Anterior cingulate cortex (tissue), 58 donors: ENCODE results near the gene METTL1.
"Not testable (repeated sequence)": the region's sequence is repeated elsewhere in the genome, so short reads cannot be mapped to it uniquely, and the experiment has no call there.

ENCODE experiments used
- DNase-seq, 58 donors: peaks; one replicate each; lab custom pipeline; 2025; lab: John Stamatoyannopoulos, UW

METTL1 gene

DNA sequence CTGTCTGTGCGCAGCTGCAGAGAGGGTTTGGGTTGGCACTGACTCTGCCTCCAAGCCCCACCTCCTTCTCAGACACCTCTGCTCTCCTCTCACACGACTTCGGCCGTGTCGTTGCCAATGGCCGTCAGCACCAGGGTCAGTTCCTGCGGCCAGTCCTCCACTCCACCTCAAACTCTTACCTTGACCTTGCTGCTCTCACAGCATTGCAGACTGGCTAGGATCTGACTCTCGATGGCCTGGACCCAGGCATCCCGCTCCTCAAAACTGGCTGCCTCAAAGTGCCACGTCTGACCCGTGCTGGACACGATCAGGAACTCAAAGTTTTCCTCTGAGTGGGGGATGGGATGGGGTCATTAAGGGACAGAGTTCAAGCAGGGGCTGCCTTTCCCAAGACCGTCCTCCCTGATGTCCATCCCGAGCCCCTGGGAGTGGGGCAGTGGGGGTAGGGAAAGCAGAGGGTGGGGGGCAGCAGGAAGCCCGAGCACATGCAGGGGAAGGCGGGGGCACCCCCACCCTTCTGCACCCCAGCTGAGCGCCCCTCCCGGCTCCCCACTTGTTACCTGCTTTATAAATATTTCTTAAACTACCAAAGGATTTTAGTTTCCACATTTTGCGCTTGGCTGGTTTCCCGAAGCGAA is 44.0 kb downstream of the METTL1 start:
- DNase-seq = no peak

DNA sequence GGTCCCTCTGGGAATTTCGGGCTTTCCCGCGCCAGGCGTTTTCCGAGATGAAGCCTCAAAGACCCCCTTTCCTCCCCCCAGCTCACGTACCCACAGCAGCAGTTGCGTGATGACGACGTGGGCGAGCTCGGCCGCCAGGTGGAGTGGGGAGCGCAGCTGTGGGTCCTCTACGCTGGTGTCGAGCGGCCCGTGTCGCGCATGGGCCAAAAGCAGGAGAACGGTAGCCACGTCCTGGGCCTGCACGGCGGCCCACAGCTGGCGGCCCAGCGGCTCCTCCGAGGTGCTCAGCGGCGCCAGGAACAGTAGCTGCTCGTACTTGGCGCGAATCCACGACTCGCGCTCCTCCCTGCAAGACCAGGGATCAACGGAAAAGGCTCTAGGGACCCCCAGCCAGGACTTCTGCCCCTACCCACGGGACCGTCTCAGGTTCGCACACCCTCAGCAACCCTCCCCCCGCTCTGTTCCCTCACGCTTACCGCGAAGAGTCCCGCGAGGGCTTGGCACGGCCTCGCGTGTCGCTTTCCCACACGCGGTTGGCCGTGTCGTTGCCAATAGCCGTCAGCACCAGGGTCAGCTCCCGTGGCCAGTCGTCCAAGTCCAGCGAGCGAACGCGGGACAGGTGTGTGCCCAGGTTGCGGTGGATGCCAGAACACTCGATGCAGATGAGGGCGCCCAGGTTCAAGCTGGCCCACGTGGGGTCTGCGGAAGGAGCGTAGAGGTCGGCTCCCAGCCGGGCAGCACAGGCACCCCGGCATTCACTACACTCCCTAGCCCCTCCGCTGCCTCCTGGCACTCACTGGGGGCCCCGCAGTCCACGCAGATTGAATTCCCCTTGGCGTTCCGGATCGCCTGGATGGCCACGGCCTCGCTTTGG is 44.8 kb downstream of the METTL1 start:
- DNase-seq = peak in 3 of 58 donors; percentile 14 to 42 (median 25)

DNA sequence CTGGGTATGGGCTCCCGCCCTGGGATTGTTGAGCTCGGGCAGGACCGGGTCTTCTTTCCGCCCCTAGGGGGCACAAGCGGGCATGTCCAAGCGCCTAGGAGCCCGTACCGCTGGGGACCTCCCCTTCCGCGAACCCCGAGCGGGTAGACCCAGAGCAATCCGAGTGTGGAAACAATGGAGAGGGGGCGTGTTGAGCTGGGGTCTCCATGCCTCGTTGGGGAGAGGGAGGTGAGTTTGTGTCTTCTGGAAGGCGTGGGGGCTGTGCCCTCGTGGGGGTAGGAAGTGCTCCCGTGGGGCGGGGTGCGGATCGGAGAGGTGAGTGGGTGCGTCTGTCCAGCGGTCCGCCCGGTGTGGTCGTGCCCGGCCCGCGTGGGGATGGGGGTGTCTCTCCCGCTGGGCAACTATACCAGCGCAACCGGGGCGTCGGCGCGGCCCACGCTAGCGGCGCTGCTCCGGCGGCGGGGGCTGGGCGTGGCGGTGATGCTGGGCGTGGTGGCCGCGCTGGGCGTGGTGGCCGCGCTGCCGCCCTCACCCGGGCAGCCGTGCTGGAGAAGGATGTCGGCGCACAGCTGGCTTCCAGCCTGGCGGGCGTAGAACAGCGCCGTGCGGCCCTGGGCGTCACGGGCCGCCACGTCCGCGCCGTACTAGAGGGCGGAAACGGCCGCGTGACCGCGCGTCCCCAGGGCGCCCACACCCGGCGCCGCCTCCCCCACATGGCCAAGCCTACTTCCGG is 45.6 kb downstream of the METTL1 start:
- peak in 35 of 58 donors; percentile 19 to 63 (median 36) for DNase-seq

GRCh38 chr12:57725851-57726150 is 46.1 kb downstream of the METTL1 start:
- DNase-seq = no peak

DNA sequence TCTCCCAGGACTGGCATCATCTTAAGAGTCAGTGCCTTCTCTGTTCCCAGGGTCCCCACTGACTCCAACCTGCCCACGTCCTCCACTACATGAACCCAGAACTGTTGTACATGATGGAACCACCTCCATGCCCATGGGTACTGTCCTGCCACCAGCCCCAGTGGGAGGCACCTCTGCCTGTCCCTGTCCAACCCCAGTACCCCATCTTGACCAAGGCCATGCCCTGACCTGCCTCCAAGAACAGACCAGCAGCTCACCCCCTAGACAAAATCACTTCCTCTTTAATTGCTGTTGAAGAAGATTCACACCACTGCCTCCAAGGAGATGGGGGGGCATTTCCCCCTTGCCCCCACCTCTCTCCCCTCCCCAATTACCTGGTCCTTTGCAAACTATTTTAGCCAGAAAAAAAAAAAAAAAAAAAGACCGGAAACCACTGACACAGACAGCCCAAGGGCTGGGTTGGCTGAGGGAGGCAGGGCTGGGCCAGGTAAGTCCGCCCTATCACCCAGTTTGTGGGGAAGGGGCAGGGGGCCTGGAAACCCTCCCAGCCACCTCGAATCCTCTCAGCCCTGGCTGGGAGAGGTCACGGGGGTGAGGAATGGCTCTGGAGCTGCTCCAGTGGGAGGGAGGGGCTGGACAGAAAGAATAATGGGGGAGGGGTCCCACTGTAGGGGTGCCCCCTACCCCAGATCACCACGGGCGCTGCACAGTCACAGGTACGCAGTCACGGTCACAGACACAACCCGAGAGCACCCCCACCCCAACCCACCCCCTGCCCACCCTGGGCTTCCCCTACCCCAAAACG is 46.8 kb downstream of the METTL1 start:
- no peak for DNase-seq

GRCh38 chr12:57724003-57724935 is 47.6 kb downstream of the METTL1 start:
- DNase-seq = no peak

DNA sequence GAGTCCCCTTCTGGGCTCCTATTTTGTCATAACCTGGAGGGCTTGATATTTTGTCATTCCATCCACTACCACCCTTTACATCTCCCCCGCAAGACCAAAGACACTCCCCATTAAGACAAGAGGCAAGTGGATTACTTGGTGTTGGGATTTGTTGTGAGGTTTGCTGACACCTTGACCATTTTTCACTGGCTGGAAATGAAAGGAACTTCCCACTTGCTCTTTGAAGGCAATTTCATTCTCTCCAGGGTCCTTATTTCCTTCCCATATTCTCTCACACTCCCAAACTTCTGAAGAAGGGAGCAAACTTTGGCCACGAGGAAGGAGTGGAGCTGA is 48.3 kb downstream of the METTL1 start:
- DNase-seq = no peak

DNA sequence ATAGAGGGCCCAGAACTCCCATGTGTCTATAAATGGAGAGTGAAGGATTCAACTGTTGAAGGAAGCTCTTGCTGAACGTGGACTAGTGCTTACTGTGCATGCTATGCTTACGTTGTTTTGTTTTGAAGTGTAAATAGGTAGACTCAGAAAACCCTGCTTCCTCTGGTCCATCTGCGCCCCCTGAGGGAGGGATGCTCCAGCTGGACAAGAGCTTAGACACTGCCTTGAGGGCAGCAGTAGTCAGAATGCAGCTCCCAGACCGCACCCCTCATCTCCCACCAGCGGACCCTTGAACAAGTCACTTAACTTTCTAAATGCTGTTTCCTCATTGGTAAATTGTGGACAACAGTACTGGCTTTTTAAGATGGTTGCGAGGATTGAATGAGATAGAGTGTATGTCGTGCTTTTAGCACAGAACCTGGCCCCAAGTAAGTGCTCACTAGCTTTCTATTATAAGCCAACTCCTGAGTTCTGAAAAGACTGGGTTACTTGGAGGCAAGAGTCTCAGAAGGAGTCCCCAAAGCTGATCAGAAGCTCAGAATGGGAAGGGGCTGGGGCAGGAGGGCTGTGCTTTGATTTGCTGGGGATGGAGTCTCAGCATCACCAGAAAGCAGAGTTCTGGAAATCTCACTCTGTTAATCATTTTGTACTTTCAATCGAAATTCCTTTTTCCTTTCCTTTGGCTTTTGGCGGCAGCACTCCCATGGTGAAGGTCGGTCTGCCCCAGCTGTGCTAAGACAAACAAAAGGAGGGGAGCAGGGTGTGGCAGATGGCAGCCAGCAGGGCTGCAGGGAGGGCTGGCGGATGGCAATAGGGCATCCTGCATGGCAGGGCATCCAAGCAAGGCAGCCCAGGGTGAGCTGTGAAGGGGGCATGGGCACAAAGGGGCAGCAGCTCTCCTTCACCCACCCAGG is 48.9 kb downstream of the METTL1 start:
- no peak for DNase-seq

- DNase-seq = not testable (repeated sequence)
Observed at GRCh38 chr12:57721846-57722608, 49.9 kb downstream of the METTL1 start.

DNA sequence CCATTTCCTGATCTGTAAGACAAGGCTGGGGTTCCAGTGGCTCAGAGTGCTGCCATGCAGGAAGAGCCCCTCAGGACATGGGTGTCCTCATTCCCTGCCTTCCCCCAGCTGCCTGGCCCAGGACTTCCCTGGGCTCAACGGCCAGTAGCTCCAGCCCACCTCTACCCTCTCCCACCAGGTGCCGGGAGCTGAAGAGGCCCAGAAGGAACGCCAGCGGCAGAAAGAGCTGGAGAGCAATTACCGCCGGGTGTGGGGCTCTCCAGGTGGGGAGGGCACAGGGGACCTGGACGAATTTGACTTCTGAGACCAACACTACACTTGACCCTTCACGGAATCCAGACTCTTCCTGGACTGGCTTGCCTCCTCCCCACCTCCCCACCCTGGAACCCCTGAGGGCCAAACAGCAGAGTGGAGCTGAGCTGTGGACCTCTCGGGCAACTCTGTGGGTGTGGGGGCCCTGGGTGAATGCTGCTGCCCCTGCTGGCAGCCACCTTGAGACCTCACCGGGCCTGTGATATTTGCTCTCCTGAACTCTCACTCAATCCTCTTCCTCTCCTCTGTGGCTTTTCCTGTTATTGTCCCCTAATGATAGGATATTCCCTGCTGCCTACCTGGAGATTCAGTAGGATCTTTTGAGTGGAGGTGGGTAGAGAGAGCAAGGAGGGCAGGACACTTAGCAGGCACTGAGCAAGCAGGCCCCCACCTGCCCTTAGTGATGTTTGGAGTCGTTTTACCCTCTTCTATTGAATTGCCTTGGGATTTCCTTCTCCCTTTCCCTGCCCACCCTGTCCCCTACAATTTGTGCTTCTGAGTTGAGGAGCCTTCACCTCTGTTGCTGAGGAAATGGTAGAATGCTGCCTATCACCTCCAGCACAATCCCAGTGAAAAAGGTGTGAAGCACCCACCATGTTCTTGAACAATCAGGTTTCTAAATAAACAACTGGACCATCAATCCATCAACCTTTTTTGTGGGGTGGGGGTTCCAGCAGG is 51.0 kb downstream of the METTL1 start:
- DNase-seq = no peak

DNA sequence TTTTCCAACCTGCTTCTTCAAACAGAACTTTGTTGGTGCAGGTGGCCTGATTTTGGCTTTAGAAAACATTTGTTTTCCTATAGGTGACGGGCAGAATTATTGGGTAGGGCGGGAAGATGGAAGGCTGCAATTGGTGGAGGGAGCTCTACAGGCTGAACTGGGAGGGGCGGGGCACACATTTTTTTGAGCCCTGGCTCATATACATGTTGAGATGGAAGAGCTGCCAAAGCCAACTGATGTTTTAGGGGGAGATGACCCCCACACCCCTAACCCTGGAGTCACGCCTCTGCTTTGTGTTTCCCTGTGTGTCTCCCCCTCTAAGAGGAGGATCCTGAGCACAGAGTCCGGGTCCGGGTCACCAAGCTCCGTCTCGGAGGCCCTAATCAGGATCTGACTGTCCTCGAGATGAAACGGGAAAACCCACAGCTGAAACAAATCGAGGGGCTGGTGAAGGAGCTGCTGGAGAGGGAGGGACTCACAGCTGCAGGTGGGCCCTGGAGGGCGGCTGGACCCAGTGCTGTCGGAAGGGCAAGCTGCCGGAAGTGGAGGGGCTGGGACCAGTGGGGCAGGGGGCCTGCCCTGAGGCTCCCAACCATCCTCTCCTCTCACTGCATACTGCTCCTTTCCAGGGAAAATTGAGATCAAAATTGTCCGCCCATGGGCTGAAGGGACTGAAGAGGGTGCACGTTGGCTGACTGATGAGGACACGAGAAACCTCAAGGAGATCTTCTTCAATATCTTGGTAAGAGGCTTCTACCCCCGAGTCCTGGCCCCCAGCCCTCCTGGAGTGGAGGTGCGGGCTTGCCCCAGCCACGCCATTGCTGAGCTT is 51.9 kb downstream of the METTL1 start:
- DNase-seq = no peak

DNA sequence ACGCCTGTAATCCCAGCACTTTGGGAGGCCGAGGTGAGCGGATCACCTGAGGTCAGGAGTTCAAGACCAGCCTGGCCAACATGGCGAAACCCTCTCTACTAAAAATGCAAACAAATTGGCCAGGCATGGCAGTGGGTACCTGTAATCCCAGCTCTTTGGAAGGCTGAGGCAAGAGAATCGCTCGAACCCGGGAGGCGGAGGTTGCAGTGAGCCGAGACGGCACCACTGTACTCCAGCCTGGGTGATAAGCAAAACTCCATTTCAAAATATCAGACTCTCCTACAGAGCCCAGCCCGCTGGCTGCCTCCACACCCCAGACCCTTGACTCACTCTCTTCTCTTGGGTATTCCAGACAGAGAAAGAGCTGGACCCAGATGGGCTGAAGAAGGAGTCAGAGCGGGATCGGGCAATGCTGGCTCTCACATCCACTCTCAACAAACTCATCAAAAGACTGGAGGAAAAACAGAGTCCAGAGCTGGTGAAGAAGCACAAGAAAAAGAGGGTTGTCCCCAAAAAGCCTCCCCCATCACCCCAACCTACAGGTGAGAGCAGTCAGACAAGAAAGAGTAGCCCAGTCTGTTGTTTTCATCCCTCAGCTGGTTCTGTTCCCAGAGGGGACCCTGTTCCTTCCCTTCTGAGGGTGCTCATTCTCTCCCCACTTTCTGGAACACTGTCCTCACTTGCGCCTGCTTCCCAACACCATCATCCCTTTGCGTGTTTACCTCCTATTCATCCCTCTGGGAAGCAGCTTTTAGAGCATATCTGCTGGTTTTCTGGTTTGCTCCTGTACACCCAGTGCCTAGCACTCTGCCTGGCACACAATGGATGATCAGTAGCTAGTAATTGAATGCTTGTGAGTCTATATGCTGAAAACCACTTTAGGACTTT is 53.0 kb downstream of the METTL1 start:
- no peak for DNase-seq
